RPMI8226 (cell line): Measurements from ENCODE around the gene GORAB.

ENCODE experiments used
- DNase-seq: peaks from one replicate; pipeline ENCODE4 v3.0.0-alpha.2; 2015

GORAB gene

GRCh38 chr1:170539154-170539553, 7.2 kb downstream of the GORAB start:
- no peak for DNase-seq

DNA sequence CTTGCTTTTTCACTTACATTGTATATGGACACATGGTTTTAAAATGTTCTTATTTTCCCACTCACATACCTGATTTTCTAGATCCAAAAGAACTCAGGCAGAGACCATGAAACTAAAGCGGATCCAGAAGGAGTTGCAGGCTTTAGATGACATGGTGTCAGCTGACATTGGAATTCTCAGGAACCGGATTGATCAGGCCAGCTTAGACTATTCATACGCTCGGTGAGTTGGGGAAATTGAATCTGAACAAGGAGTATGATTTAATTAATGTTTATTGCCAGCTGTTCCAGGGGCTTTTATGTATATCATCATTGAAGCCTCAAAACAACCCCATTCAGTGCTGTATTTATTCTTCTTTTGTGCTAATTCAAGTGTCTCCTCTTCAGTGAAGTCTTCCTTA, 12.7 kb downstream of the GORAB start:
- DNase-seq: no peak

- no peak for DNase-seq
Measured at GRCh38 chr1:170545476-170545875, 13.5 kb downstream of the GORAB start.

DNA sequence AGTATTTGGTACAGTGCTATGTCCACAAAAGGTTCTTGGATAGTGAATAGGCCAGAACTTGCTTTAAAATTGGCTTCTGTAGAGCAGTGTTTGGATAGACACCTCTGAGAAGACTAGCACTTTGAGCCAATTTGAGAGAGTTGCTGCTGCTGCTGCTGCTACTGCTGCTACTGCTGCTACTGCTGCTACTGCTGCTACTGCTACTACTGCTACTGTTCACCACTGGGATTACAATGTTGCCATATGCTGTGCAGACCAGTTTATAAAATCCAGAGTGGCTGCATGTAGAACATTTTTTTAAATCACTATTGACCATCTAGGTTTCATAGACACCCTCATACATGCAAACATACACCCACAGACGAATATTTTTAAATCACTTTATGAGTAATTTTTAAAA, 15.3 kb downstream of the GORAB start:
- DNase-seq: no peak

GRCh38 chr1:170548497-170548896, 16.5 kb downstream of the GORAB start:
- DNase-seq: no peak

DNA sequence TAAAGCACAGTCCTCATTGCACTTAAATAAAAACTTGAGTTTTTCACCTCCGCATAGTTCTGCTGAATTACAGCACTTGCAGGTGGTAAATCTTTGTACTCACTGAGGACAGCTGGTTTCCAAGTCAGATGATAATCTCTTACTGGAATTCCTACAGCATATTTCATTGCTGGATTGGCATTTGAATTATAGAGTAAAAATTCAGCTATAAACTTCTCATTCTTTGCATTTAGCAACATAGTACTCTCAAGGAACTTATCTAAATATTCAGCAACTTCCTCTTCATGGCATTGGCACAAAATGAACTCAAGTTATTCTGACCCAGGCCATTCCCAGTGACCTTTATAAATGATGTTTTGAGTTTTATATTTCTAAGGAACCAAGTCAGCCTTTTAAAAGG, 23.4 kb downstream of the GORAB start:
- DNase-seq: no peak

GRCh38 chr1:170556917-170557316, 25.0 kb downstream of the GORAB start:
- no peak for DNase-seq

DNA sequence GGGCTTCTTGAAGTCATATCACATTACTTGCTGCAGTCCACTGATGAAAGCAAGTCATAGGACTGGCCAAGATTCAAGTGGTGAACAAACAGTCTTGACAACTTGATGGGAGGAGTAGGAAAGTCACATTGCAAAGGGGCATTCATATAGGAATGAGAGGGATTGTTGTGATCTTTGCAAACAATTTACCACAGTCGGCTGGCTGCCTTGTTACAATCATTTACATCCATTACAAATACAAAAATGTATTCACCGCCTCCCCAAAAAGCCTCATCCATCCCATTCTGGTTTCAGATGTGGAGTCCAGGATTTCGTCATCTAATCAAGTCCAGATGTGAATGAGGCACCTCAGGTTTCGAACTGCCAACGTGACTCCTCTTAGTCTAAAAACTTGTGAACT, 26.8 kb downstream of the GORAB start:
- no peak for DNase-seq

DNA sequence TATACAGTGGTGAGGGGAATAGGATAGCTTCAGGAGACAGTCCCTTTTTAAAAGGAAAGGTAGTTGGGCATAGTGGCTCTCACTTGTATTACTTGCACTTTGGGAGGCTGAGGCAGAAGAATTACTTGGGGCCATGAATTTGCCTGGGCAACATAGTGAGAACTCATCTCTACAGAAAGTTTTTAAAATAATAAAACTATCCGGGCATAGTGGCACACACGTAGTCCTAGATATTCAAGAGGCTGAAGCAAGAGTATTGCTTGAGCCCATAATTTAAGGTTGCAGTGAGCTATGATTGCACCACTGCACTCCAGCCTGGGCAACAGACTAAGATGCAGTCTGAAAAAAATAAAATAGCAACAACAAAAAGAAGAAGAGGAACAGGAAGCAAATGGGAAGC, 27.2 kb downstream of the GORAB start:
- no peak for DNase-seq

GRCh38 chr1:170560681-170561285, 28.8 kb downstream of the GORAB start:
- no peak for DNase-seq

GRCh38 chr1:170562646-170563338, 30.8 kb downstream of the GORAB start:
- peak; percentile 15 for DNase-seq

DNA sequence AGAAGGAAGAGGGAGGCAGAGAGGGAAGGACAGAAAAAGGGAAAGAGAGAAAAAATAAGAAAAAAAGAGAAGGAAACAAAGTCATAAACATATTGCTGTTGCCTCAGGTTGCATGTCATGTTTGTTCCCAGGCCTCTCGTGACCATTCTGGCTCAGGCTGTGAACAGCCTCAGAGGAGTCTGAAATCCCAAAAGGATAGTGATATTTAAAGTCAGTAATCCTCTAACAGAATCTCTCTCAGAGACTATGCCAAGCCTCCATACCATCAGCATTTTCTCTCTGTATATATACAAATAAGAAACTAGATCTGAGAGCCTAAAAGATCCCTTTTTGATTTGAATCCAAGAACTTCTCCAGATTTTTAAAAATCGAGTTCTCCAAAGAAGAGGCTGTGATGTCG, 35.2 kb downstream of the GORAB start:
- DNase-seq: no peak

- DNase-seq: no peak
Measured at GRCh38 chr1:170568197-170568596, 36.2 kb downstream of the GORAB start.

GRCh38 chr1:170576980-170577379, 45.0 kb downstream of the GORAB start:
- no peak for DNase-seq

DNA sequence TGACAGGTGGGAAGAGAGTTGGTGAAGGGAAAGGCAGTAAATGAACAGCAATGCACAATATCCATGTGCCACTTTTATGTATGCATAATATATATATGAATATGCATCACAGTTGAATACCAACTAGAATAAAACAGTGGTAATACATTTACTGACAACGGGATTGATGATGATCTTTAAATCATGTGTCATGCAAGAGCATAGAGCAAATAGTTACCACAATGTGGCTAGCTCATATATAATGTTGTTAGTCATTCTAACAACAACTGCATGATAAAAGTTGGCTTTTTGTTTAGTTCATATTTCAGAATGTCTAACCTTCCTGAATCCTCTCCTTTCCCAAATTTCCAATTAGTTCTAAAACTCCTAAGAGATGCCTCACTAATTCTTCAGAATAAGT, 46.4 kb downstream of the GORAB start:
- DNase-seq: no peak

- no peak for DNase-seq
Measured at GRCh38 chr1:170580636-170581440, 48.9 kb downstream of the GORAB start.

DNA sequence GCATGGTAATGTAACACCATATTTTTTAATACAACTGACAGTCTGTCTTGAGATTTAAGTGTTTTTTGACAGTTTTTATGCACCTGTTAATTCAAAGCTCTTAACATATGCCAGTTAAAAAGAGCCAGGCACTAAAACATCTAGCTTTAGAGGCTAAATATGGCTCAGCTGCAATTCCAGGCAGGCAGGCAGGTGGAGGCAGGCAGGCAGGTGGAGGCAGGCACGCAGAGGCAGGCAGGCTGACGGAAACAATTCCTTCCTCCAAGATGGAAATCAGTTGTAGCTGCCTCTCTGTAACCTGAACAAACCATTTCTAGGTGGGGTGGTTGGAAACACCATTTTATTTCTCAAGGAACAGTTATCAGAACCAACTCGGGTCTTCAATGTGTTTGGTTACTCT, 51.2 kb downstream of the GORAB start:
- no peak for DNase-seq

DNA sequence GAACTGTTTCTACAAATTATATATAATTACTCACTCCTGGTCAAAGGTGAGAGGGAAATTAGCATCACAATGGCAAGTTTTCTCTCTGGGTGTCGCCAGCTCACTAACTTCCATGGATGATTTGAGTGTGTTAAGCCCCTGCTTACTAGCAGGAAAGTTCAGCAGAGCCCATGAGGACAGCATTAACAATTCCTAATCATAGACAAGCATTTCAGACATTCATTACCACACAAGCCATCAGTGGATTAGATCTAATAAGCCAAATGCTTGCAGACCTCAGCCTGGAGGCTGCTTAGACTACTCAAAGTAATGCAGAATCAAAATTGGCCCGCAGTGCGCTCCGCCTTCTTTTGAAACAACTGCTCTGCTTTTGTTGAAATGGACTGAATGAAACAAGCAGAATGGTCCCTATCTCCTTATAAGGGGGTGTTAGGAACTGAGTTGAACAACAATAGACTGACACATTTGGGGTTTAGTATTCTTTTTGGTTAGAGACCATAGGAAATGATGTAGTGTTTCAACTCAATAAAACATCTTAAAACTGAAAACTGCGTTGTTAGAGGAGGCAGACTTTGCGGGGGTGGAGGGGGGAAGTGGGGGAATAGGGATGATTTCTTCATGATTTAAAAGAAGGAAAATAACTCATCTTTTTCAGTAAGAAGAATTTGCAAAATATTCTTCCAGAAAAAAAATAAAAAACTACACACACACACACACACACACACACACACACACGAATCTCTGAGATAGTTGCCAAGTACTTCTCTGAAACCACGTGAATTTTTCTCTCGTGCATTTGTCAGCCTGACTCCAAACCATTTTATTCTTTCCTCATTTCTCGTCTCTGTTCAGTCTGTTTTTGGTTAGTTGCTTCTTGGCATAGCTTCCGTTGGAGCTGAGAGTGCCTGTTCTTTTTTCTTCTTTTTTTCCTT, 54.6 kb downstream of the GORAB start:
- DNase-seq: no peak

GRCh38 chr1:170587253-170587593, 55.3 kb downstream of the GORAB start:
- DNase-seq: no peak

- DNase-seq: no peak
Measured at GRCh38 chr1:170590921-170591705, 59.1 kb downstream of the GORAB start.

DNA sequence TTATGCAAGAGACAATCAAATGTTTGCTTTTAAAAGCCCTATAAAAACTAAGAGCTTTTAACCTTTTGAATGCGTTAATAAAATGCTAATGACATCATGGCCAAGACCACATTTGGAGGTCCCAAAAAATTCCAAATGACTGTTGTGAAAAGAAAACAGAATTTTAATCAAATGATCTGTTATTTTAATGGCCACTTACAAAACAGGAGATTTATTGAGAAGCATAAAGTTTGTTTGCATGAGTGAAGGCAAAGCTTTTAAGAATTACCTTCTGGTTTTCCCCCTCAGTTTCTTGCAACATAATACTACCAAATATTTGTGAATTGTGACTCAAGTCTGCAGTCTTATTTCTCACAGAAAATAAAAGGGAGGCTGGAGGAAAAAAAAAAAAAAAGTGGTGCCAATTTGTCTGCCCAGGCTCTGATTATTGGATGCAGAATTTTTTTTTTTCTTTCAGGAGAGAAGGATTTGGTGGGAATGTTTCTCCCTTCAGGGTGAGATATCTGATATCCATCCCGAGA, 60.7 kb downstream of the GORAB start:
- DNase-seq: no peak
